H9 (cell line): ENCODE results near the gene CRP. TPM values are rescaled to one million over a fixed set of nuclear protein-coding genes. Genes with fewer than 3 reads are reported as not detected.
"Not testable (repeated sequence)": the region's sequence is repeated elsewhere in the genome, so short reads cannot be mapped to it uniquely, and the experiment has no call there.

Experiments used
- DNase-seq: peaks from one replicate; pipeline ENCODE4 v3.0.0-alpha.2; 2017
- H2AFZ ChIP-seq: one replicate; pipeline ENCODE4 v1.6.1; 2013; ENCODE audit warnings: mild to moderate bottlenecking, low read length, control low read depth, moderate library complexity
- H2AK5ac ChIP-seq: 2 replicates; pipeline ENCODE4 v1.6.1; 2013; ENCODE audit warnings: low read length, control low read depth, mixed read lengths; ENCODE audit not compliant: insufficient read length
- H2BK120ac ChIP-seq: one replicate; pipeline ENCODE4 v1.6.1; 2013; ENCODE audit warnings: low read depth, mild to moderate bottlenecking, low read length, control low read depth, inconsistent platforms; ENCODE audit not compliant: poor library complexity, severe bottlenecking
- H2BK12ac ChIP-seq: 2 replicates; pipeline ENCODE4 v1.6.1; 2013; ENCODE audit warnings: low read length, control low read depth, mixed read lengths, low read depth; ENCODE audit not compliant: insufficient read length
- H2BK15ac ChIP-seq: 2 replicates; pipeline ENCODE4 v1.6.1; 2013; ENCODE audit warnings: low read depth, low read length, control low read depth
- H2BK20ac ChIP-seq: one replicate; pipeline ENCODE4 v1.6.1; 2013; ENCODE audit warnings: low read depth, mild to moderate bottlenecking, low read length, control low read depth, inconsistent platforms; ENCODE audit not compliant: poor library complexity, severe bottlenecking
- H2BK5ac ChIP-seq: 2 replicates; pipeline ENCODE4 v1.6.1; 2013; ENCODE audit warnings: low read length, control low read depth, mixed read lengths; ENCODE audit not compliant: insufficient read length
- H3K14ac ChIP-seq: 2 replicates; pipeline ENCODE4 v1.6.1; 2013; ENCODE audit warnings: low read length, control low read depth; ENCODE audit not compliant: insufficient read depth
- H3K18ac ChIP-seq: 2 replicates; pipeline ENCODE4 v1.6.1; 2013; ENCODE audit warnings: low read depth, mild to moderate bottlenecking, mixed read lengths, low read length, control low read depth; ENCODE audit not compliant: insufficient read length
- H3K23ac ChIP-seq: 2 replicates; pipeline ENCODE4 v1.6.1; 2013; ENCODE audit warnings: low read length, control low read depth, mixed read lengths, low read depth; ENCODE audit not compliant: insufficient read length
- H3K23me2 ChIP-seq: 2 replicates; pipeline ENCODE4 v1.6.1; 2013; ENCODE audit warnings: low read depth, mild to moderate bottlenecking, mixed read lengths, low read length, control low read depth; ENCODE audit not compliant: insufficient read length, poor library complexity, severe bottlenecking
- H3K27ac ChIP-seq: 2 replicates; pipeline ENCODE4 v1.5.1; 2013; ENCODE audit warnings: low read length, control low read depth, mixed read lengths, low read depth; ENCODE audit not compliant: insufficient read length
- H3K27me3 ChIP-seq: 2 replicates; pipeline ENCODE4 v1.6.1; 2013; ENCODE audit warnings: low read length, control low read depth, inconsistent platforms; ENCODE audit not compliant: insufficient read depth
- H3K4ac ChIP-seq: 2 replicates; pipeline ENCODE4 v1.6.1; 2013; ENCODE audit warnings: low read depth, mild to moderate bottlenecking, control low read depth, inconsistent platforms, low read length, moderate library complexity
- H3K4me1 ChIP-seq: 2 replicates; pipeline ENCODE4 v1.6.1; 2013; ENCODE audit warnings: low read length, control low read depth, inconsistent platforms; ENCODE audit not compliant: insufficient read depth
- H3K4me2 ChIP-seq: 2 replicates; pipeline ENCODE4 v1.6.1; 2013; ENCODE audit warnings: low read length, control low read depth, mixed read lengths; ENCODE audit not compliant: insufficient read length, insufficient read depth
- H3K56ac ChIP-seq: 2 replicates; pipeline ENCODE4 v1.6.1; 2013; ENCODE audit warnings: low read depth, mild to moderate bottlenecking, mixed read lengths, low read length, control low read depth; ENCODE audit not compliant: insufficient read length
- H3K79me1 ChIP-seq: 2 replicates; pipeline ENCODE4 v1.6.1; 2013; ENCODE audit warnings: low read depth, mild to moderate bottlenecking, moderate library complexity, low read length, control low read depth, inconsistent platforms; ENCODE audit not compliant: insufficient read depth, poor library complexity, severe bottlenecking
- H3K79me2 ChIP-seq: 2 replicates; pipeline ENCODE4 v1.6.1; 2013; ENCODE audit warnings: low read length, control low read depth, inconsistent platforms; ENCODE audit not compliant: insufficient read depth
- H3K9ac ChIP-seq: 2 replicates; pipeline ENCODE4 v1.6.1; 2013; ENCODE audit warnings: low read length, control low read depth, mixed read lengths; ENCODE audit not compliant: insufficient read length; ENCODE audit errors: extremely low read depth
- H3K9me3 ChIP-seq: one replicate; pipeline ENCODE4 v1.6.1; 2013; ENCODE audit warnings: low read depth, low read length, inconsistent platforms; ENCODE audit not compliant: control insufficient read depth
- H3T11ph ChIP-seq: one replicate; pipeline ENCODE4 v1.6.1; 2013; ENCODE audit warnings: mild to moderate bottlenecking, low read length, control low read depth, inconsistent platforms
- H4K20me1 ChIP-seq: one replicate; pipeline ENCODE4 v1.6.1; 2013; ENCODE audit not compliant: control insufficient read depth, insufficient read length, insufficient read depth
- H4K5ac ChIP-seq: 2 replicates; pipeline ENCODE4 v1.6.1; 2013; ENCODE audit warnings: low read depth, mild to moderate bottlenecking, mixed read lengths, low read length, control low read depth; ENCODE audit not compliant: insufficient read length
- H4K8ac ChIP-seq: replicated peaks from 2 replicates; pipeline ENCODE4 v1.6.1; 2013; ENCODE audit warnings: low read length, control low read depth, mixed read lengths, low read depth; ENCODE audit not compliant: insufficient read length
- H4K91ac ChIP-seq: 2 replicates; pipeline ENCODE4 v1.6.1; 2013; ENCODE audit warnings: low read depth, mild to moderate bottlenecking, moderate library complexity, mixed read lengths, low read length, control low read depth; ENCODE audit not compliant: insufficient read length
- H3K27ac Mint-ChIP-seq, 3 experiments: 2 replicates in 2 of 3; 3 replicates in 1 of 3; pipeline ENCODE4 v1.8.0; 2020 to 2021; ENCODE audit warnings: mixed read lengths in 3 of 3, mild to moderate bottlenecking in 1 of 3, moderate library complexity in 1 of 3
- H3K27me3 Mint-ChIP-seq: 2 replicates; pipeline ENCODE4 v1.8.0; 2021; ENCODE audit warnings: low read depth, mild to moderate bottlenecking, moderate library complexity, mixed read lengths
- H3K36me3 Mint-ChIP-seq, 3 experiments: 2 replicates in 2 of 3; 3 replicates in 1 of 3; pipeline ENCODE4 v1.8.0; 2020 to 2021; ENCODE audit warnings: low read depth in 3 of 3, mixed read lengths in 3 of 3; ENCODE audit not compliant: insufficient read depth in 1 of 3
- H3K4me1 Mint-ChIP-seq, 2 experiments: 2 replicates each; pipeline ENCODE4 v1.8.0; 2020; ENCODE audit warnings: mixed read lengths in 2 of 2
- H3K4me3 Mint-ChIP-seq, 2 experiments: 2 replicates in 1 of 2; 3 replicates in 1 of 2; pipeline ENCODE4 v1.8.0; 2020 to 2021; ENCODE audit warnings: mild to moderate bottlenecking in 2 of 2, mixed read lengths in 2 of 2, moderate library complexity in 1 of 2
- H3K9me3 Mint-ChIP-seq, 2 experiments: 2 replicates in 1 of 2; 3 replicates in 1 of 2; pipeline ENCODE4 v1.8.0; 2020; ENCODE audit warnings: mild to moderate bottlenecking in 2 of 2, mixed read lengths in 2 of 2, moderate library complexity in 1 of 2
- CTCF ChIP-seq: fragments of 200-600 bp; sonication (generic); conservative IDR thresholded peaks from 3 replicates; pipeline ENCODE4 v1.8.0; 2021; ENCODE audit warnings: antibody characterized with exemption, mild to moderate bottlenecking
- WGBS: extraction: QIAGEN DNeasy Blood & Tissue Kit; methylation state at CpG from one replicate; pipeline ENCODE4 v1.1.7; 2013; ENCODE audit warnings: missing lambda C conversion rate, low lambda C conversion rate, mixed read lengths; ENCODE audit not compliant: insufficient read length; ENCODE audit errors: extremely low coverage; 5-methylcytosine and 5-hydroxymethylcytosine counted together
- total RNA-seq: library from RNA; stranded (reverse); gene quantifications from 2 replicates; pipeline ENCODE4 v1.2.1, GENCODE V29; 2021

Gene CRP
- total RNA-seq, 1 experiment from 2014 or later: not detected

GRCh38 chr1:159737238-159737916 lies 23.0 kb upstream of the CRP start:
- H3K9me3 Mint-ChIP-seq: peaks cover 5 to 27% of the 10 kb centered on the region in 2 experiments; a peak in 3 of 5 replicates
- Histone ChIP-seq H3K9me3 (no peaks in the 10 kb centered on the region), H3T11ph (no peak overlapping the region), H2BK12ac (no peak overlapping the region), H4K5ac (no peak overlapping the region), H2BK15ac (no peak overlapping the region), H3K56ac (no peak overlapping the region), H3K4me1 (no peaks in the 10 kb centered on the region), H4K8ac (no peak overlapping the region), H2AFZ (no peak overlapping the region), H3K23me2 (no peaks in the 10 kb centered on the region), H3K79me1 (no peaks in the 10 kb centered on the region), H2BK20ac (no peak overlapping the region), H4K91ac (no peak overlapping the region), H3K23ac (no peak overlapping the region), H3K9ac (no peak overlapping the region), H3K18ac (no peak overlapping the region), H2BK5ac (no peak overlapping the region), H3K14ac (no peak overlapping the region), H3K4ac (no peak overlapping the region), H2BK120ac (no peak overlapping the region), H3K4me2 (no peak overlapping the region), H3K79me2 (no peaks in the 10 kb centered on the region), H3K27ac (no peak overlapping the region), H2AK5ac (no peak overlapping the region), H3K27me3 (no peaks in the 10 kb centered on the region), H4K20me1 (no peaks in the 10 kb centered on the region)
- no peak overlapping the region for H3K4me3 Mint-ChIP-seq
- no peak for TF ChIP-seq CTCF
- no peak overlapping the region for H3K27ac Mint-ChIP-seq
- no peaks in the 10 kb centered on the region for H3K4me1 Mint-ChIP-seq
- peaks cover 0 to 6% (median 0%) of the 10 kb centered on the region in 3 experiments; a peak in 2 of 7 replicates for H3K36me3 Mint-ChIP-seq
- WGBS: no CpG with 5 or more reads among the region's 4 CpGs
- peaks cover 4% of the 10 kb centered on the region for H3K27me3 Mint-ChIP-seq
- no peak for DNase-seq

- not testable (repeated sequence) for H4K5ac ChIP-seq, H2BK5ac ChIP-seq, H2BK120ac ChIP-seq, H2BK20ac ChIP-seq, H3K23ac ChIP-seq, H4K20me1 ChIP-seq, H3K79me2 ChIP-seq, H4K91ac ChIP-seq, H3K4me2 ChIP-seq, H3K27ac Mint-ChIP-seq, H3K4ac ChIP-seq, H3T11ph ChIP-seq, H2AFZ ChIP-seq, H3K79me1 ChIP-seq, H3K9ac ChIP-seq, H3K56ac ChIP-seq, H3K18ac ChIP-seq, H3K27me3 Mint-ChIP-seq, H2BK15ac ChIP-seq, H2AK5ac ChIP-seq, DNase-seq, H3K4me1 Mint-ChIP-seq, H3K23me2 ChIP-seq, H3K14ac ChIP-seq, H2BK12ac ChIP-seq, H3K27ac ChIP-seq, H3K4me3 Mint-ChIP-seq, H3K27me3 ChIP-seq, H3K4me1 ChIP-seq, H4K8ac ChIP-seq
- H3K9me3 Mint-ChIP-seq: peaks cover 62 to 65% of the 10 kb centered on the region in 2 experiments
- WGBS: no CpG with 5 or more reads among the region's 6 CpGs
- H3K36me3 Mint-ChIP-seq: peaks cover 17 to 35% (median 24%) of the 10 kb centered on the region in 3 experiments
- peaks cover 18% of the 10 kb centered on the region for H3K9me3 ChIP-seq
Observed at GRCh38 chr1:159723188-159723587, 8.8 kb upstream of the CRP start.
